Stromal cell of bone marrow (primary cell): ENCODE measurements around the gene ACOT12.

Experiments
- DNase-seq: peaks from one replicate; pipeline ENCODE4 v3.0.0-alpha.2; 2012; ENCODE audit warnings: low read depth

Gene ACOT12

GRCh38 chr5:81288021-81288433, 105.9 kb downstream of the ACOT12 start:
- DNase-seq: no peak

GRCh38 chr5:81286059-81286617, 107.8 kb downstream of the ACOT12 start:
- DNase-seq: no peak

GRCh38 chr5:81283976-81284375, 110.0 kb downstream of the ACOT12 start:
- DNase-seq: no peak
